Skeletal muscle satellite cell (primary cell): ENCODE results near the gene KHDRBS1.
"Not testable (repeated sequence)": the region's sequence is repeated elsewhere in the genome, so short reads cannot be mapped to it uniquely, and the experiment has no call there.

Experiments used
- H3K27me3 ChIP-seq: 2 replicates; pipeline ENCODE4 v1.7.0; 2013; ENCODE audit warnings: low read length; ENCODE audit not compliant: control insufficient read depth, insufficient read depth
- H3K36me3 ChIP-seq: 2 replicates; pipeline ENCODE4 v1.7.0; 2013; ENCODE audit warnings: mild to moderate bottlenecking, control low read depth, low read length; ENCODE audit not compliant: insufficient read depth
- H3K4me1 ChIP-seq: 2 replicates; pipeline ENCODE4 v1.7.0; 2013; ENCODE audit warnings: low read length; ENCODE audit not compliant: control insufficient read depth, insufficient read depth
- H3K4me2 ChIP-seq: 2 replicates; pipeline ENCODE4 v1.7.0; 2013; ENCODE audit warnings: mild to moderate bottlenecking, low read length
- H3K4me3 ChIP-seq: 2 replicates; pipeline ENCODE4 v1.7.0; 2013; ENCODE audit warnings: low read length
- H3K9ac ChIP-seq: 2 replicates; pipeline ENCODE4 v1.7.0; 2013; ENCODE audit warnings: mild to moderate bottlenecking, low read depth, low read length, moderate library complexity
- H3K9me3 ChIP-seq: replicated peaks from 2 replicates; pipeline ENCODE4 v1.7.0; 2013; ENCODE audit warnings: mild to moderate bottlenecking, control low read depth, low read length

Gene KHDRBS1

GRCh38 chr1:32045772-32046171 lies 32.1 kb downstream of the KHDRBS1 start:
- Histone ChIP-seq H3K27me3 (no peaks in the 10 kb centered on the region), H3K4me3 (no peak overlapping the region), H3K4me2 (no peak overlapping the region), H3K4me1 (no peaks in the 10 kb centered on the region), H3K9ac (no peak overlapping the region), H3K36me3 (peaks cover 47% of the 10 kb centered on the region), H3K9me3 (no peaks in the 10 kb centered on the region)

- Histone ChIP-seq H3K4me3 (no peak overlapping the region), H3K9me3 (no peaks in the 10 kb centered on the region), H3K4me1 (peaks cover 3% of the 10 kb centered on the region), H3K4me2 (no peak overlapping the region), H3K27me3 (no peaks in the 10 kb centered on the region), H3K9ac (no peak overlapping the region), H3K36me3 (peaks cover 58% of the 10 kb centered on the region)
Observed at GRCh38 chr1:32047701-32048100, 34.0 kb downstream of the KHDRBS1 start.

GRCh38 chr1:32048440-32048839 lies 34.8 kb downstream of the KHDRBS1 start:
- Histone ChIP-seq H3K27me3 (no peaks in the 10 kb centered on the region), H3K4me2 (no peak overlapping the region), H3K36me3 (peaks cover 66% of the 10 kb centered on the region), H3K9ac (no peak overlapping the region), H3K4me1 (peaks cover 8% of the 10 kb centered on the region), H3K4me3 (no peak overlapping the region), H3K9me3 (no peaks in the 10 kb centered on the region)

GRCh38 chr1:32051706-32052105 lies 38.0 kb downstream of the KHDRBS1 start:
- H3K4me2 ChIP-seq: no peak overlapping the region
- no peak overlapping the region for H3K4me3 ChIP-seq
- H3K9ac ChIP-seq: no peak overlapping the region
- H3K9me3 ChIP-seq: no peaks in the 10 kb centered on the region
- peaks cover 89% of the 10 kb centered on the region for H3K36me3 ChIP-seq
- peaks cover 8% of the 10 kb centered on the region for H3K4me1 ChIP-seq
- no peaks in the 10 kb centered on the region for H3K27me3 ChIP-seq

GRCh38 chr1:32052887-32053286 lies 39.2 kb downstream of the KHDRBS1 start:
- no peaks in the 10 kb centered on the region for H3K27me3 ChIP-seq
- H3K4me1 ChIP-seq: peaks cover 8% of the 10 kb centered on the region
- H3K9ac ChIP-seq: no peak overlapping the region
- no peak overlapping the region for H3K4me3 ChIP-seq
- H3K4me2 ChIP-seq: no peak overlapping the region
- no peaks in the 10 kb centered on the region for H3K9me3 ChIP-seq
- H3K36me3 ChIP-seq: peaks cover 84% of the 10 kb centered on the region

GRCh38 chr1:32055416-32055815 lies 41.7 kb downstream of the KHDRBS1 start:
- Histone ChIP-seq H3K27me3 (no peaks in the 10 kb centered on the region), H3K4me1 (peaks cover 8% of the 10 kb centered on the region), H3K4me3 (no peak overlapping the region), H3K9me3 (no peaks in the 10 kb centered on the region), H3K9ac (no peak overlapping the region), H3K4me2 (no peak overlapping the region), H3K36me3 (peaks cover 81% of the 10 kb centered on the region)

- H3K4me3 ChIP-seq: no peak overlapping the region
- peaks cover 11% of the 10 kb centered on the region for H3K4me1 ChIP-seq
- peaks cover 83% of the 10 kb centered on the region for H3K36me3 ChIP-seq
- no peak overlapping the region for H3K4me2 ChIP-seq
- no peak overlapping the region for H3K9ac ChIP-seq
- H3K9me3 ChIP-seq: no peaks in the 10 kb centered on the region
- H3K27me3 ChIP-seq: no peaks in the 10 kb centered on the region
Observed at GRCh38 chr1:32056598-32056997, 42.9 kb downstream of the KHDRBS1 start.

- Histone ChIP-seq H3K4me3 (no peak overlapping the region), H3K36me3 (peaks cover 53% of the 10 kb centered on the region), H3K4me1 (peaks cover 17% of the 10 kb centered on the region), H3K9ac (no peak overlapping the region), H3K9me3 (no peaks in the 10 kb centered on the region), H3K27me3 (no peaks in the 10 kb centered on the region), H3K4me2 (no peak overlapping the region)
Observed at GRCh38 chr1:32060914-32061313, 47.2 kb downstream of the KHDRBS1 start.

- Histone ChIP-seq H3K4me3 (peak overlapping the region; percentile 48), H3K4me2 (peak overlapping the region; percentile 58), H3K36me3 (peaks cover 39% of the 10 kb centered on the region), H3K9me3 (no peaks in the 10 kb centered on the region), H3K9ac (peak overlapping the region; percentile 60), H3K4me1 (peaks cover 32% of the 10 kb centered on the region), H3K27me3 (no peaks in the 10 kb centered on the region)
Observed at GRCh38 chr1:32062867-32063230, 49.2 kb downstream of the KHDRBS1 start.

- Histone ChIP-seq H3K4me2 (peak overlapping the region; percentile 58), H3K36me3 (peaks cover 34% of the 10 kb centered on the region), H3K4me3 (no peak overlapping the region), H3K4me1 (peaks cover 36% of the 10 kb centered on the region), H3K27me3 (no peaks in the 10 kb centered on the region), H3K9me3 (no peaks in the 10 kb centered on the region), H3K9ac (peak overlapping the region; percentile 60)
Observed at GRCh38 chr1:32063261-32063681, 49.6 kb downstream of the KHDRBS1 start.

GRCh38 chr1:32065613-32066488 lies 52.2 kb downstream of the KHDRBS1 start:
- Histone ChIP-seq H3K4me1 (peaks cover 47% of the 10 kb centered on the region), H3K36me3 (peaks cover 16% of the 10 kb centered on the region), H3K4me2 (peak overlapping the region; percentile 55)
- H3K27me3 ChIP-seq, H3K9ac ChIP-seq, H3K4me3 ChIP-seq, H3K9me3 ChIP-seq: not testable (repeated sequence)

- Histone ChIP-seq H3K4me1 (peaks cover 48% of the 10 kb centered on the region), H3K4me3 (no peak overlapping the region), H3K4me2 (peak overlapping the region; percentile 55), H3K9ac (no peak overlapping the region), H3K9me3 (no peaks in the 10 kb centered on the region), H3K27me3 (no peaks in the 10 kb centered on the region), H3K36me3 (peaks cover 9% of the 10 kb centered on the region)
Observed at GRCh38 chr1:32066489-32066873, 52.8 kb downstream of the KHDRBS1 start.
